Activated CD4-positive, alpha-beta T cell treated with anti-CD3 and anti-CD28 coated beads, Interleukin-2, amount 50 U/mL, for 48 hours (primary cell): ENCODE data around the gene UGT1A6.
"Not testable (repeated sequence)": the region's sequence is repeated elsewhere in the genome, so short reads cannot be mapped to it uniquely, and the experiment has no call there.

ENCODE experiments used
- DNase-seq, 2 experiments: peaks; one replicate each; pipeline ENCODE4 v3.0.0-alpha.2; 2020

The UGT1A6 gene

DNA sequence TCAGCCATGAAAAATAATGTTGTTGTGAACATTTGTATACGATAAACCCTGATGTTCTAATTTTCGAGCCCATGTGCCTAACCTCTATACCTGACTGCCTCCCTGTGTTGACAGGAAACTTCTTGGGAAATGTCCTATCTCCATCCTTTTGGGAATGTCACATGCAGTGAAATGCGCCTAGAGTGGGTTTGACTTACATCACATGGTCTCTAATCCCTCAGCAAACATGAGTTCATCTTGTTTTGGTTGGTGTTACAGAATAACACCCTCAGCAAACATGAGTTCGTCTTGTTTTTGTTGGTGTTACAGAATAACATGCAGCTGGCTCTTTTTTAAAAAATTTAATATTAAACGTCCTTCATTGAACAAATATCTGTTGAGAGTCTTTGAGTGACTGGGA, 4.3 kb upstream of the UGT1A6 start:
- no peak for DNase-seq

DNA sequence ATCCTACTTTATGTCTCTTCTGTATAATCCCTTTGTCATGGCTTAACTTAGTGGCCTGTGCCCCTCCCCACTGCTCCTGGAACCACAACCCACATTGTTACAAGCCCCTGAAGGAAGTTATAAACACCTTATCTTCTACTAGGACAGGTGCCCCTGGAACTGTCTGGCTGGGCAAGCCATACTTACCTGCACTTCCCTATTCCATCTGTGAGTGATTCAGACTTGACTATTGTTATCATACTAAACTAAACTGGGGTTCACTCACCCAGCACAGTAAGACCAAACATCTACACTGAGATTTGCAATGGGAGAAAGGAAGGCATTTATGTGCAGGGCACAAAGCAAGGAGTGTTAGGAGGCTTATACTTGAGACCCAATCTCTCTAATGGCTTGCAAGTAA, 3.7 kb upstream of the UGT1A6 start:
- DNase-seq = no peak

DNA sequence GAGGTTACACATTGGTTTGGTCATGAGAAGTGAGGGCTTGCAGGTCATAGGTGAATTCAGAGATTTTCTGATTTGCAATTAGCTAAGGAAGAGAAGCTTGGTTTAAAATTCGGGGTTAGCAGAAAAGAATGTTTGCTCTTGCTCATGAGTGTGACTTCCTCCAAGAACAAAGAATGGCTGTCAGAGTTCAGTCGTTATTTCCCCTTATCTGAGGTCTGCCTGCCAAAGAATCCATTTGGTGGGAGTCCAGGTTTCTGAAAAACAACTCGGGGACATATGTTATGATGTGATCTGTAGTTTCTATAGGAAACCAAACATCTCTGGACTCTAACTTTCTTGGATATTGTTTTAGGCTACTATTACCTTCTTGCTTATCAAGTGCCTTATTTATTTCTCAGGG, 3.2 kb upstream of the UGT1A6 start:
- DNase-seq = no peak

DNA sequence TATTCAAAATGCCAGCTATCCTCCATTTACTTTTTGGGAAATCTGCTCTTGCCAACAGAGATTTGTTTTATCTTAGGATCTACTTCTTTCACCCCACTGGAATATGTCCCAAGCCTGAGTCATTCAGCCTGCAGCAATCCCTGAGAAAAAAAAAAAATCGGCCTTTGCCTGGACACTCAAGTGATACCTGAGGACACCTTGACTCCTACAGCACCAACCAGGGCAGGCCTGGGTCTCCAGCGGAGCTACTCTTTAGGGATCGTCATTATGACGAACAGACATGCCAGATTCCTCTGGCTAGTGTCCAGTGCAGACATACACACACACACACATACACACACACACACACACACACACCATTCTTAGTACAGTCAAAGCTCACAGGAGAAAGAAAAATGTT, 2.2 kb upstream of the UGT1A6 start:
- no peak for DNase-seq

DNA sequence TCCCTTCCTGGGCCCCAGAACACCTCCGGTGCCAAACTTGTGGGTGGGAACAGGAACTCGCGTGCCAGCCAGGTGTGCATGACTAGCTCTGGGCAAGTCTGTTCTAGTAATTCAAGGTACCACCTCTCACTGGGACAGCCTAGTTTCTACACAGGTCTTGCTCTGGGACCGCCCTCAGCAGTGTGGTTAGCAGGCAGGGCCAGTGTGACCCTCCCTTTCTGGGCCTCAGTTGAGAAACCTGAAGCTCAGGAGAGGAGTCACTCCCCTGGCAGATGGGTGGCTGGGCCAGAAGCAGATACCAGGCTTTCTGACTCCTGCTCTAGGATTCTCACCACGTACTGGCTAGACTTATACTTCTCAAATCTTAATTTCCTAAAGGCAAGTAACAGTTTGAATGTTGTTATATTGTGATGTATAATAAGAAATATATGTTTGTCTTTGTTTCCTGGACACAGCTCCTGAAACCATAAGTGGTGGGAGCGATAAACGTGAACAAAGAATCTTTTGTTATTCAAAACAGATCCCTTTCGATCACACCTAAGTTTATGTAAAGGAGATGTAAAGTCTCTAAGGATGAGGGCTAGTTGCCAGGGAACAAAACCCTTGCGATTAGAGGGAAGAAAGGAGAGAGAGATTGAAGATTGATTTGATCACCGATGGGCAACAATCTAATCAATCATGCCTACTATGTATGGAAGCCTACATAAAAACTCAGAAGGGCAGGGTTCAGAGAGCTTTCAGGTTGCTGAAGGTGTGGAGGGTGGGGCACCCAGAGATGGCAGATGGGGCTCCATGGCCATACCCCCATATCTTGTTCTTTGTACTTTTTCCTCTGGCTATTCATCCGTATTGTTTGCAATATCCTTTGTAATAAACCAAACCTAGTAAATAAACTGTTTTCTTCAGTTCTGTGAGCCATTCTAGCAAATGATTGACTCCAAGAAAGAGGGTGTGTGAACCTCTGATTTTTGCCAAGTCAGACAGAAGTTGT, 952 bp upstream of the UGT1A6 start:
- no peak for DNase-seq

DNA sequence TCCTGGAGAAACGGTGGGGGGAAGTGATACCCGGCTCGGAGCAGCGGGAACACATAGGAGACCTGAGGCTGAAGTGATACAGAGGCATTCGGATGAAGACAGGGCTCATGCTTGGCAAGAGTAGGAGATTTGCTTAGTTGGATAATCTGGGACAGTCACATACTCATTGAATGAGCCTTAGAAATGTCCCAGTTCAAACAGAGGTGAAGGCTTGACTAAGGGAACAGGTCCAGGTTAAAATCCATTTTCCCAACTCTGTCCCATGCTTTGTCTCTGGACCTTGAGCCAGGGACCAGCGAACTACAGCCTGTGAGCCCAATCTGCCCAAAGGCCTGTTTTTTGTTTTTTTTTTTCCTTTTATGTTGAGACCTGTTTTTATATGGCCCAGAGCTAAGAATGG, 1.3 kb downstream of the UGT1A6 start:
- no peak for DNase-seq

DNA sequence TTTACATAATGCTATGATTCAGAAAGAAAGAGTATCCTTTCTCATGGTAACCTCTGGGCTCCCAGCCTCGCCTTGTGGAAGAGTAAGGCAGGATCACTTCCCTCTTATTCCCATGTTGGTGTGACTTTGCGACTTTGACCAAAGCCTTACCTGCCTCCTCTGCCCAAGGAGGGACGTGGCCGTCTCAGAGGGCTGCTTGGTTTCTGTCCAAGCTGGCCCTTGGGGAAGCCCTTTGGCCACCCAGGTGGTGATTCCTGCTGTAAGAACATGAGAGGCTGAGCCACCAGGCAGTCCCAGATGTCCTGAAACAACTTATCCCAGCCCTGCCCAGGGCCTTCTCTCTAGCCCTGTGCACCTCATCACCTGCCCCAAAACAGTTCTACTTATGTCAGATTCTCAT, 6.0 kb downstream of the UGT1A6 start:
- DNase-seq = no peak

DNA sequence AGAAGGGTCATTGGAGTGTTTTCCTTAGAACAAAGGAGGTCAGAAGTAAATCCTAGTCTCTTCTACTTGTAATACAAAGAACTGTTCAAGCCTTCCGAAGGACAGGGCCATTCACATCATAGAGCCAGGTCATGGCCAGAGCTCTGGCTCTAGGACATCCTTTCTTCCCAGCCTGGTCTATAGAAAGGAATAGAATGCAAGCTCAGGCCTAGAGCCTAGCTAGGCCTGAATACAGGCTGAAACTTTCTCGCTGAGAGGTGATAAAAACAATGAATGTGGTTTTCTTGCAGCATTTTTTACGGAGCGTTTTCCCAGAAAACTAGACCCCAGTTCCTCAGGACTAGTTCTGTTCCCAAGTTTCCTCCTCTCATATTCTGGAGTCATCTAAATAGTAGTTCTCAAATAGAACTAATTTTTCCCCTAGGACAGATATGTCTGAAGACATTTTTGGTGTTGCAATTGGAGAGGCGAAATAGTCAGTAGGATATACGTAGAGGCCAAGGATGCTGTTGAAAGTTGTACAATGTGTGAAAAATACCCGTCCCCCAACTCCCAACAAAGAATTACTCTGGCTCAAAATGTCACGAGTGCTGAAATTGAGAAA, 6.8 kb downstream of the UGT1A6 start:
- no peak for DNase-seq

DNA sequence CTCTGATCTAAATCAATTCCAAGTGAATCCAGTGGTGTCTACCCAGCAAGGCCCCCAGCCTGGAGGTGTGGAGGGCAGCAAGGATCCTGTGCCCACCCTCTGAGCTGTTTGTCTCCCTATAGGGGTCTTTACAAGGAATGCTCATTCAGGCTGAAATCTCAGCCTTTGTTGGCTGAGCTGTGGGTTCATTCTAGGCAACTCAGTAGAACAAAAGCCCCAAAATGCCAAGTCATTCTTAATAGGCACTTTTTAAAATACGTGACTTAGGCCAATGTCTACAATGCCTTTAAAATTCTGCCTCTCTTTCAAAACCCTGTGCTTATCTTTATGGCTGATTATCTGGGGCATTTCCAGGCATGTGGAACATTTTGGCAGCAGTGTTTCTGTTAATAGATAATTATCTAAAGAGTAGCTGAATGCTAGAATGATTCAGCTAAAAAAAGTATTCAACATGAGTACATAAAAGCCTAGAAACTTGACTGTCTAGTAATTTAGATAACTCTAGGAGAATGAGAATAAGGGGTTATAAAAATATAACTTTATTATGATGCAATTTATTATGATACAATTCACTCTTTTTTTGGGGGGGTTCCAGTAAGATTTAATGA, 7.4 kb downstream of the UGT1A6 start:
- no peak for DNase-seq

DNA sequence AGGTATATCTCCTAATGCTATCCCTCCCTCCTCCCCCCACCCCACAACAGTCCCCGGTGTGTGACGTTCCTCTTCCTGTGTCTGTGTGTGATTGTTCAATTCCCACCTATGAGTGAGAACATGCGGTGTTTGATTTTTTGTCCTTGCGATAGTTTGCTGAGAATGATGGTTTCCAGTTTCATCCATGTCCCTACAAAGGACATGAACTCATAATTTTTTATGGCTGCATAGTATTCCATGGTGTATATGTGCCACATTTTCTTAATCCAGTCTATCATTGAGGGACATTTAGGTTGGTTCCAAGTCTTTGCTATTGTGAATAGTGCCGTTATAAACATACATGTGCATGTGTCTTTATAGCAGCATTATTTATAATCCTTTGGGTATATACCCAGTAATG, 8.2 kb downstream of the UGT1A6 start:
- not testable (repeated sequence) for DNase-seq

DNA sequence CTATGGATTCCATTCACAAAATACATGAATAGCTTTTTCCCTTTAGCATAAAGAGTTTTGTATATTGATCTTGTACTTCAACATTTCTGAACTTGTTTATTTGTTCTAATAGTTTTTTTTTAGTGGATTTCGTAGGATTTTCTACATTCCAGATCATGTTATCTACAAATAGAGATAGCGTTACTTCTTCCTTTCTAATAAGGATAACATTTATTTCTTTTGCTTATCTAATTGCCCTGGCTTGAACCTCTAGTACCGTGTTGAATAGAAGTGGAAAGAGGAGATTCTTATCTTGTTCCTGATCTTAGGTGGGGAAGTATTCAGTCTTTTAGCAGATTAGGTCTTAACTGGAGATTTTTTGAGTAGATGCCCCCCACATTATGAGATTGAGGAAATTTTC, 9.5 kb downstream of the UGT1A6 start:
- no peak for DNase-seq

DNA sequence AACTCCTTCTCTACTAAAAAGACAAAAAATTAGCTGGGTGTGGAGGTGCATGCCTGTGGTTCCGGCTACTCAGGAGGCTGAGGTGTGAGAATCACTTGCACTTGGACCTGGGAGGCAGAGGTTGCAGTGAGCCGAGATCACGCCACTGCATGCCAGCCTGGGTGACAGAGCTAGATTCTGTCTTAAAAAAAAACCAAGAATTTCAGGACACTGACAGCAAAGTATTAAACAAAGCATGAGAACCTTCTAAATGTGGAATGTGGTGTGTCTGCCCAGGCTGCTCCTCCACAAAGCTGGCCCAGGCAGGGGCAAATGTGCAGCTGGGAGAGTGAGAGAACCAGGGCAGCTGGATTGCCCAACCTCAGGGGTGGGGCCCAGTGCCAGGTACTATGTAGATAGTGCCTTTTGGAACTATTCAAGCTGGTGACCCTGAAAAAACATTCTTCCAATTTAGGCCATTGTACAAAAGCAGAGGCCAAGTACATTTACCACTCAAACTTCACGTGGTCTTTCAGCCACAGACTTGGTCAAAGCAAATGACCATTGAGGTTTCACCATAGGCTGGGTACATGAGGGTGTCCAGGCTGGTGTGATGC, 13.3 kb downstream of the UGT1A6 start:
- DNase-seq = no peak

DNA sequence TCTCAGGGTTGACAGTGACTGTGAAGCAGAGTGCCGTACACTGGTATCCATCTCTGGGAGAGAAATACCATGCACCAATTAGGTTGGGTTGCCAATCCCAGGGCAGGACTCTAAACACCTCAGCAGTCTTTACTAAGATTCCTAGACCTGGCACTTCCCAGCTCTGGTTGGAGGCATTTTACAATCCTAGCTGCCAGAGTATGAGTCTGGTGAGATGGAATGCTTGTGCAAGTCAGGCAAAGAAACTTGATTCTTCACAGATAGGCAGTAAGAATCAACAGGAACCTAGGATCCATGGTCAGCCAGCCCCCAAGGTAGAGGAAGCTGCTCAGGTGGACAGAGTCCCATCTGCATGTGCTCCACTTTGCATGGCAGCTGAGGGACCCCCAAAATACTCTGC, 14.0 kb downstream of the UGT1A6 start:
- DNase-seq = no peak

DNA sequence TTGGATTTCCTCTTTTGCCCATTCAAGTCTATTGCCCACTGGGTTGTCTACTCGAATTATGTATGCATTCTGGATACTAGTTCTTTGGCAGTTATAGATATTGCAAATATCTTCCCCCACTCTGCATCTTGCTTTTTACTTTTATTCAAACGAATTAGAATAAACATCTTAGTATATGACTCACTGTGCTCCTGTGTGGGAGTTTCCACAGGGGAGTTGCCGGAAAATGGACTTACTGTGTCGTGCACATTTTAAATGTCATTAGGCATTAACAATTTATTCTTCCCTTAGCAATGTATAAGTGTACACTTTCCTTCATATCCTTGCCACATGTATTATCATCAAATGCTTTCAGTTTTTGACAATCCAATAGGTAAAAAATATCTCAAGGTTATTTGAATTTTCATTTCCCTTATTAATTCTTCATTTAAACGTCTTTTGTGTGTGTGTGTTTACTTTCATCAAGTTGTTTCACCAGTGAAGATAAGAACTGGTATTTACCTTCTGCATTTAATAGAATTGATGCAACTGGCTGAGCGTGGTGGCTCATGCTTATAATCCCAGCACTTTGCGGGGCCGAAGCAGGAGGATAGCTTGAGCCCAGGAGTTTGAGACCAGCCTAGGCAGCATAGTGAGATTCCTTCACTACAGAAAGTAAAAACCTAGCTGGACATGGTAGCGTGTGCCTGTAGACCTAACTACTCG, 15.4 kb downstream of the UGT1A6 start:
- DNase-seq = no peak

DNA sequence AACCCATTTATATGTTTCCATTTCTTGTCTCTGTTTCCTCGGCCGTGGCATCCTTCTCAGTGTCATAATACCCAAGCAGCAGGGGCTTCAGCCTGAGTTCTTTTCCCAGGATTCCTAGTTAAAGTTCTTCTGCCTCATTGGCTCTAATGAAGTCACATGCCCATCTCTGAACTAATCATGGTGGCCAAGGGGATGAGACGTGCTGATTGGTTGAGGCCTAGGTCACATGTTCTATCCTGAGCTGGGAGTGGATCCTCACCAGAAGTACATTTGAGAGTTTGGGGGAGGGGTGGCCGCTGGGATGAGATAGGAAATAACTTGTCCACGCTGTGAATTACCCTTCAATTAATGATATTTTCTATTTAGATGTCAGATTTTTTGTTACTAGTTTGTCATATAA, 16.3 kb downstream of the UGT1A6 start:
- DNase-seq = no peak

DNA sequence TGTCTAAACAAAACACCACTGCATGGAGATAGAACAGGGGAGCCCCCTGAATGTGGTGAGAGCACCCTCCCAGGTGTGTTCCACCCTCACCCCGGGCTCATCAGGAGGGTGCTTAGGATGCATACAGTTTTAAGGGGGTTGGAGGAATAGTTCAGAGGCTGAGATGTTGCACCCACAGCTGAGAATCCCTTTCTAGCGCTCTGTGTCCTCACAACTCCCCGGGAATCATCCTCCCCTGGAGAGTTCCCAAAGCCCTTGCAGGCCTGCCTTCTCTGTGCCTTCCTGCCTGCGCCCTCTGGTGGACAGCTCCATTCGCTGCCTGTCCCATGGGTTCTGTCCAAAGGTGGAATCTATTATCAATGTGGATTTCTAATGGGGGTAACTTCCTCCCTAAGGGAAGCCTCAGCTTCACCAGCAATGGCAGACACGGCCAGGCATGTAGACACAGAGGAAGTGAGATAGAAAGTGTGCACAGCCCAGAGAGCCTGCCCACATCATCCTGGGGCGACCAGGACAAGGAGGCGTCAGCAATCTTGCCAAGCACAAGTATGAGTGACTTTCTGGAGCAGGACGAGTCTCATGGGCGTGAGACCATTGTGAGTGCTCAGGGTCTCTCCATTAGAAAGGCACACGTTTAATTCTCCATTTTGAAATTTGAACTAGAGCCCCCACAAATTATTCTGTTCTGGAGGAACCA, 18.8 kb downstream of the UGT1A6 start:
- peak; percentile 76 to 80 for DNase-seq

DNA sequence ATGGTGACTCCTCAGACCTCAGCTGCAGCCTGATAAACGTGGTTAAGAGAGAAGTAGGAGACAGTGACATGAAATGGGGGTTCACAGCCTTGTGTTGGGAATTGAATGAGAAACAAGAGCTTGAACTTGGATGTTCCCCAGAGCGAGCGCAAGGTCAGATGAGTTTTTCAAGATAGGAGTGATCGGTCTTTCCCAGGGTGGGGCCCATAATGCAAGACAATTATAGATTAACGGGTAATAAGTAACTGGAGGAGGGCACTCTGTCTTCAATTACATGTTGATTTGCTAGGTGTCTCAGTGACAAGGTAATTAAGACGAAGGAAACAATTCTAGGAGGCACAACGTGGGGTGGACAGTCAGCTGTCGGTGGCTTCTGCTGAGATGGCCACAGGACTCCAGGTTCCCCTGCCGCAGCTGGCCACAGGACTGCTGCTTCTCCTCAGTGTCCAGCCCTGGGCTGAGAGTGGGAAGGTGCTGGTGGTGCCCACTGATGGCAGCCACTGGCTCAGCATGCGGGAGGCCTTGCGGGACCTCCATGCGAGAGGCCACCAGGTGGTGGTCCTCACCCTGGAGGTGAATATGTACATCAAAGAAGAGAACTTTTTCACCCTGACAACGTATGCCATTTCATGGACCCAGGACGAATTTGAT, 20.0 kb downstream of the UGT1A6 start, which contains the start of gene UGT1A5:
Gene UGT1A5, plus strand, starts transcription at position 297 of the 651 bp plus-strand sequence. Its CDS starts 85 bp downstream, at position 382.
- no peak for DNase-seq

DNA sequence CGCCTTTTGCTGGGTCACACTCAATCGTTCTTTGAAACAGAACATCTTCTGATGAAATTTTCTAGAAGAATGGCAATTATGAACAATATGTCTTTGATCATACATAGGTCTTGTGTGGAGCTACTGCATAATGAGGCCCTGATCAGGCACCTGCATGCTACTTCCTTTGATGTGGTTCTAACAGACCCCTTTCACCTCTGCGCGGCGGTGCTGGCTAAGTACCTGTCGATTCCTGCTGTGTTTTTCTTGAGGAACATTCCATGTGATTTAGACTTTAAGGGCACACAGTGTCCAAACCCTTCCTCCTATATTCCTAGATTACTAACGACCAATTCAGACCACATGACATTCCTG, 20.5 kb downstream of the UGT1A6 start:
- DNase-seq = no peak

DNA sequence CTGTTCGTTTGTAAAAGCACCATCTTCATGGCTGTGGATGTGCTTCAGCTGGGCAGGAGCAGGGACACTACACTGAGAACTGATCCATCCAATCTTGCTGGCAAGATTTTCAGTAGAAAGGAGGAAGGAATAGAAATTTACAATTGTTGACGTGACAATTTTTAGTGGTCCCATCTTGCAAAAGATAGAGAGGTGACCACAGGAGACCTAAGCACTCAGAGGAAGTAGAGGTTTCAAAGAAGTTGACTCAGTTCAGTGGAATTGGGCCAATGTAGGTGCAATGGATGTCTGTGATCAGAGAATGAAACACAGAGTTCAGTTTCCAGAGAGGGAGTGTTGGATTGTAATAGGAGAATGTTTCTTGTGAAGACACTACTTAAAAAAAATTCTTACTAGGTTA, 21.4 kb downstream of the UGT1A6 start:
- no peak for DNase-seq

DNA sequence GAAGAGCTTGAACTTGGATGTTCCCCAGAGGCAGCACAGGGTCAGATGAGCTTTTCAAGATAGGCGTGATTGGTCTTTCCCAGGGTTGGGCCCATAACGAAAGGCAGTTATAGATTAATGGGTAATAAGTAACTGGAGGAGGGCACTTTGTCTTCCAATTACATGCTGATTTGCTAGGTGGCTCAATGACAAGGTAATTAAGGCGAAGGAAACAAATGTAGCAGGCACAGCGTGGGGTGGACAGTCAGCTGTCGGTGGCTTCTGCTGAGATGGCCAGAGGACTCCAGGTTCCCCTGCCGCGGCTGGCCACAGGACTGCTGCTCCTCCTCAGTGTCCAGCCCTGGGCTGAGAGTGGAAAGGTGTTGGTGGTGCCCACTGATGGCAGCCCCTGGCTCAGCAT, 25.9 kb downstream of the UGT1A6 start, which contains the start of gene UGT1A4:
Gene UGT1A4, plus strand, starts transcription at position 185 of the 400 bp plus-strand sequence. Its CDS starts 85 bp downstream, at position 270.
- no peak for DNase-seq

DNA sequence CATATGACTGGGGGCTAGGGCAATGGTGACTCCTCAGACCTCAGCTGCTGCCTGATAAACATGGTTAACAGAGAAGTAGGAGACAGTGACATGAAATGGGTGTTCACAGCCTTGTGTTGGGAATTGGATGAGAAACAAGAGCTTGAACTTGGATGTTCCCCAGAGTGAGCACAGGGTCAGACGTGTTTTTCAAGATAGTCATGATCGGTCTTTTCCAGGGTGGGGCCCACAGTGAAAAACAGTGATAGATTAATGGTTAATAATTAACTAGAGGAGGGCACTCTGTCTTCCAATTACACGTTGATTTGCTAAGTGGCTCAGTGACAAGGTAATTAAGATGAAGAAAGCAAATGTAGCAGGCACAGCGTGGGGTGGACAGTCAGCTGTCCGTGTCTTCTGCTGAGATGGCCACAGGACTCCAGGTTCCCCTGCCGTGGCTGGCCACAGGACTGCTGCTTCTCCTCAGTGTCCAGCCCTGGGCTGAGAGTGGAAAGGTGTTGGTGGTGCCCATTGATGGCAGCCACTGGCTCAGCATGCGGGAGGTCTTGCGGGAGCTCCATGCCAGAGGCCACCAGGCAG, 36.1 kb downstream of the UGT1A6 start, which contains the start of gene UGT1A3:
Gene UGT1A3, plus strand, starts transcription at position 320 of the 579 bp plus-strand sequence. Its CDS starts 85 bp downstream, at position 405.
- no peak for DNase-seq
